ENCODE measurements around the gene WBP2.

Gene WBP2

DNA sequence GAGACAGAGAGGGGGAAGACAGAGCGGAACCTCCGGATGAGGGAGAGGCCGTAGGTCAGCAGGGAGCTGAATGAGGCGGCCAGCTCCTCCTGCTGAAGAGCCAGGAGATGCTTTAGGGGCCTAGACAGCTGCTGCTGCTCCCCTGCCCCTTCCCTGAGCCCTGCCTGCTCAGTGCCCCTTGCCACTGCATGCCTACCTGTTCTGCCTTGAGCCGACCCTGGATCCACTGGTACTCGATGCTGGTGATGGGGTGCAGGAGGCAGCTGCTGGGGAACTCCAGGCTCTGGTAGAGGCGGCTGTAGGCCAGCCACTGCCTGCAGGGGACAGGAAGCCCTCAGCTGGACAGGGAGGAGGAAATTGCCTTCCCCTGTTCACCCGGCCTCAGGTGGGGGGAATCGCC lies 18.5 kb downstream of the WBP2 start:
- ChIA-PET POLR2A (interaction anchor here (1.9 kb wide), 1 partner anchor 19 kb away, joined by 5 read pairs; the partner anchor contains the start of gene WBP2), CTCF (interaction anchor here (0.6 to 2.0 kb wide), 4 partner anchors 9 to 173 kb away, joined by 5 to 13 read pairs (median 6); no protein-coding TSS in a partner anchor)
- no peaks in the 10 kb centered on the region for H3K9me3 ChIP-seq (ENCODE audit: control insufficient read depth, insufficient read depth, low read depth, low read length)
- H3K4me3 ChIP-seq (ENCODE audit: low read depth, low read length), result no peak overlapping the region
- H3K27ac ChIP-seq (ENCODE audit: extremely low read depth, low read depth, low read length), result no peak overlapping the region
- TF ChIP-seq ZNF549 (tag by site-specific recombination; IDR thresholded peaks at IDR 0.05) (no peak), ZNF394 (tag by site-specific recombination; IDR thresholded peaks at IDR 0.05; ENCODE audit: borderline replicate concordance) (no peak), ZNF548 (tag by site-specific recombination; IDR thresholded peaks at IDR 0.05) (no peak), ZNF350 (tag by site-specific recombination; IDR thresholded peaks at IDR 0.05) (no peak), KLF1 (tag by site-specific recombination; IDR thresholded peaks at IDR 0.05) (no peak), ZNF354C (tag by site-specific recombination; IDR thresholded peaks at IDR 0.05; ENCODE audit: borderline replicate concordance, low read depth) (no peak), KLF8 (tag by site-specific recombination; IDR thresholded peaks at IDR 0.05) (no peak), ZNF626 (tag by site-specific recombination; IDR thresholded peaks at IDR 0.05) (no peak), ZNF311 (tag by site-specific recombination; IDR thresholded peaks at IDR 0.05; ENCODE audit: borderline replicate concordance) (no peak), ZNF621 (tag by site-specific recombination; IDR thresholded peaks at IDR 0.05) (no peak), ZNF132 (tag by site-specific recombination; IDR thresholded peaks at IDR 0.05; ENCODE audit: borderline replicate concordance) (no peak), YY2 (tag by site-specific recombination; IDR thresholded peaks at IDR 0.05) (no peak)
- TF ChIP-seq, protein P1, sequence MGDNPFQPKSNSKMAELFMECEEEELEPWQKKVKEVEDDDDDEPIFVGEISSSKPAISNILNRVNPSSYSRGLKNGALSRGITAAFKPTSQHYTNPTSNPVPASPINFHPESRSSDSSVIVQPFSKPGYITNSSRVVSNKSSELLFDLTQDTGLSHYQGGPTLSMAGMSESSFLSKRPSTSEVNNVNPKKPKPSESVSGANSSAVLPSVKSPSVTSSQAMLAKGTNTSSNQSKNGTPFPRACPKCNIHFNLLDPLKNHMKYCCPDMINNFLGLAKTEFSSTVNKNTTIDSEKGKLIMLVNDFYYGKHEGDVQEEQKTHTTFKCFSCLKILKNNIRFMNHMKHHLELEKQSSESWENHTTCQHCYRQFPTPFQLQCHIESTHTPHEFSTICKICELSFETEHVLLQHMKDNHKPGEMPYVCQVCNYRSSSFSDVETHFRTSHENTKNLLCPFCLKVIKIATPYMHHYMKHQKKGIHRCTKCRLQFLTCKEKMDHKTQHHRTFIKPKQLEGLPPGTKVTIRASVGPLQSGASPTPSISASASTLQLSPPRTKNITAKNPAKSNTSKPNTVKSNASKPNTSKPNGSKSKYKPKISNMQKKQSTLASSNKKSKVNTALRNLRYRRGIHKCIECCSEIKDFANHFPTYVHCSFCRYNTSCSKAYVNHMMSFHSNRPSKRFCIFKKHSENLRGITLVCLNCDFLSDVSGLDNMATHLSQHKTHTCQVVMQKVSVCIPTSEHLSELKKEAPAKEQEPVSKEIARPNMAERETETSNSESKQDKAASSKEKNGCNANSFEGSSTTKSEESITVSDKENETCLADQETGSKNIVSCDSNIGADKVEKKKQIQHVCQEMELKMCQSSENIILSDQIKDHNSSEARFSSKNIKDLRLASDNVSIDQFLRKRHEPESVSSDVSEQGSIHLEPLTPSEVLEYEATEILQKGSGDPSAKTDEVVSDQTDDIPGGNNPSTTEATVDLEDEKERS (tag by site-specific recombination; IDR thresholded peaks at IDR 0.05), result no peak
- TF ChIP-seq, protein P2, sequence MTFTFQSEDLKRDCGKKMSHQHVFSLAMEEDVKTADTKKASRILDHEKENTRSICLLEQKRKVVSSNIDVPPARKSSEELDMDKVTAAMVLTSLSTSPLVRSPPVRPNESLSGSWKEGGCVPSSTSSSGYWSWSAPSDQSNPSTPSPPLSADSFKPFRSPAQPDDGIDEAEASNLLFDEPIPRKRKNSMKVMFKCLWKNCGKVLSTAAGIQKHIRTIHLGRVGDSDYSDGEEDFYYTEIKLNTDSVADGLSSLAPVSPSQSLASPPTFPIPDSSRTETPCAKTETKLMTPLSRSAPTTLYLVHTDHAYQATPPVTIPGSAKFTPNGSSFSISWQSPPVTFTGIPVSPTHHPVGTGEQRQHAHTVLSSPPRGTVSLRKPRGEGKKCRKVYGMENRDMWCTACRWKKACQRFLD (tag by site-specific recombination; IDR thresholded peaks at IDR 0.05), result no peak
- TF ChIP-seq, protein P3, sequence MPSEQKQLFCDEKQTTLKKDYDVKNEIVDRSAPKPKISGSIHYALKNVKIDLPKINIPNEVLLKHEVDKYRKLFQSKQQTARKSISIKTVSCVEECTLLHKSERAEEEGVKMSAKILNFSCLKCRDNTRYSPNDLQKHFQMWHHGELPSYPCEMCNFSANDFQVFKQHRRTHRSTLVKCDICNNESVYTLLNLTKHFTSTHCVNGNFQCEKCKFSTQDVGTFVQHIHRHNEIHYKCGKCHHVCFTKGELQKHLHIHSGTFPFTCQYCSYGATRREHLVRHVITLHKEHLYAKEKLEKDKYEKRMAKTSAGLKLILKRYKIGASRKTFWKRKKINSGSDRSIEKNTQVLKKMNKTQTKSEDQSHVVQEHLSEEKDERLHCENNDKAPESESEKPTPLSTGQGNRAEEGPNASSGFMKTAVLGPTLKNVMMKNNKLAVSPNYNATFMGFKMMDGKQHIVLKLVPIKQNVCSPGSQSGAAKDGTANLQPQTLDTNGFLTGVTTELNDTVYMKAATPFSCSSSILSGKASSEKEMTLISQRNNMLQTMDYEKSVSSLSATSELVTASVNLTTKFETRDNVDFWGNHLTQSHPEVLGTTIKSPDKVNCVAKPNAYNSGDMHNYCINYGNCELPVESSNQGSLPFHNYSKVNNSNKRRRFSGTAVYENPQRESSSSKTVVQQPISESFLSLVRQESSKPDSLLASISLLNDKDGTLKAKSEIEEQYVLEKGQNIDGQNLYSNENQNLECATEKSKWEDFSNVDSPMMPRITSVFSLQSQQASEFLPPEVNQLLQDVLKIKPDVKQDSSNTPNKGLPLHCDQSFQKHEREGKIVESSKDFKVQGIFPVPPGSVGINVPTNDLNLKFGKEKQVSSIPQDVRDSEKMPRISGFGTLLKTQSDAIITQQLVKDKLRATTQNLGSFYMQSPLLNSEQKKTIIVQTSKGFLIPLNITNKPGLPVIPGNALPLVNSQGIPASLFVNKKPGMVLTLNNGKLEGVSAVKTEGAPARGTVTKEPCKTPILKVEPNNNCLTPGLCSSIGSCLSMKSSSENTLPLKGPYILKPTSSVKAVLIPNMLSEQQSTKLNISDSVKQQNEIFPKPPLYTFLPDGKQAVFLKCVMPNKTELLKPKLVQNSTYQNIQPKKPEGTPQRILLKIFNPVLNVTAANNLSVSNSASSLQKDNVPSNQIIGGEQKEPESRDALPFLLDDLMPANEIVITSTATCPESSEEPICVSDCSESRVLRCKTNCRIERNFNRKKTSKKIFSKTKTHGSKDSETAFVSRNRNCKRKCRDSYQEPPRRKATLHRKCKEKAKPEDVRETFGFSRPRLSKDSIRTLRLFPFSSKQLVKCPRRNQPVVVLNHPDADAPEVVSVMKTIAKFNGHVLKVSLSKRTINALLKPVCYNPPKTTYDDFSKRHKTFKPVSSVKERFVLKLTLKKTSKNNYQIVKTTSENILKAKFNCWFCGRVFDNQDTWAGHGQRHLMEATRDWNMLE (tag by site-specific recombination; conservative IDR thresholded peaks at IDR 0.05; ENCODE audit: low read depth), result no peak
- TF ChIP-seq, protein P4, sequence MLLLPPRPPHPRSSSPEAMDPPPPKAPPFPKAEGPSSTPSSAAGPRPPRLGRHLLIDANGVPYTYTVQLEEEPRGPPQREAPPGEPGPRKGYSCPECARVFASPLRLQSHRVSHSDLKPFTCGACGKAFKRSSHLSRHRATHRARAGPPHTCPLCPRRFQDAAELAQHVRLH (tag by site-specific recombination; IDR thresholded peaks at IDR 0.05), result no peak
- TF ChIP-seq, protein P5, sequence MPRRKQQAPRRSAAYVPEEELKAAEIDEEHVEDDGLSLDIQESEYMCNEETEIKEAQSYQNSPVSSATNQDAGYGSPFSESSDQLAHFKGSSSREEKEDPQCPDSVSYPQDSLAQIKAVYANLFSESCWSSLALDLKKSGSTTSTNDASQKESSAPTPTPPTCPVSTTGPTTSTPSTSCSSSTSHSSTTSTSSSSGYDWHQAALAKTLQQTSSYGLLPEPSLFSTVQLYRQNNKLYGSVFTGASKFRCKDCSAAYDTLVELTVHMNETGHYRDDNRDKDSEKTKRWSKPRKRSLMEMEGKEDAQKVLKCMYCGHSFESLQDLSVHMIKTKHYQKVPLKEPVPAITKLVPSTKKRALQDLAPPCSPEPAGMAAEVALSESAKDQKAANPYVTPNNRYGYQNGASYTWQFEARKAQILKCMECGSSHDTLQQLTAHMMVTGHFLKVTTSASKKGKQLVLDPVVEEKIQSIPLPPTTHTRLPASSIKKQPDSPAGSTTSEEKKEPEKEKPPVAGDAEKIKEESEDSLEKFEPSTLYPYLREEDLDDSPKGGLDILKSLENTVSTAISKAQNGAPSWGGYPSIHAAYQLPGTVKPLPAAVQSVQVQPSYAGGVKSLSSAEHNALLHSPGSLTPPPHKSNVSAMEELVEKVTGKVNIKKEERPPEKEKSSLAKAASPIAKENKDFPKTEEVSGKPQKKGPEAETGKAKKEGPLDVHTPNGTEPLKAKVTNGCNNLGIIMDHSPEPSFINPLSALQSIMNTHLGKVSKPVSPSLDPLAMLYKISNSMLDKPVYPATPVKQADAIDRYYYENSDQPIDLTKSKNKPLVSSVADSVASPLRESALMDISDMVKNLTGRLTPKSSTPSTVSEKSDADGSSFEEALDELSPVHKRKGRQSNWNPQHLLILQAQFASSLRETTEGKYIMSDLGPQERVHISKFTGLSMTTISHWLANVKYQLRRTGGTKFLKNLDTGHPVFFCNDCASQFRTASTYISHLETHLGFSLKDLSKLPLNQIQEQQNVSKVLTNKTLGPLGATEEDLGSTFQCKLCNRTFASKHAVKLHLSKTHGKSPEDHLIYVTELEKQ (tag by site-specific recombination; IDR thresholded peaks at IDR 0.05; ENCODE audit: borderline replicate concordance), result no peak
- no peaks in the 10 kb centered on the region for H3K4me1 ChIP-seq (ENCODE audit: control insufficient read depth, insufficient read depth, low read length)
- no peaks in the 10 kb centered on the region for H3K36me3 ChIP-seq (ENCODE audit: control insufficient read depth in 2 of 2, insufficient read depth in 1 of 2, low read length in 2 of 2)

All from HEK293 (cell line).